ENCODE measurements around the gene ZNF385B. TPM values are rescaled to one million over a fixed set of nuclear protein-coding genes. Genes with fewer than 3 reads are reported as not detected.

The ZNF385B gene
- total and polyA plus RNA-seq, 8 donors: 4.6 to 51.3 (median 6.1) TPM

DNA sequence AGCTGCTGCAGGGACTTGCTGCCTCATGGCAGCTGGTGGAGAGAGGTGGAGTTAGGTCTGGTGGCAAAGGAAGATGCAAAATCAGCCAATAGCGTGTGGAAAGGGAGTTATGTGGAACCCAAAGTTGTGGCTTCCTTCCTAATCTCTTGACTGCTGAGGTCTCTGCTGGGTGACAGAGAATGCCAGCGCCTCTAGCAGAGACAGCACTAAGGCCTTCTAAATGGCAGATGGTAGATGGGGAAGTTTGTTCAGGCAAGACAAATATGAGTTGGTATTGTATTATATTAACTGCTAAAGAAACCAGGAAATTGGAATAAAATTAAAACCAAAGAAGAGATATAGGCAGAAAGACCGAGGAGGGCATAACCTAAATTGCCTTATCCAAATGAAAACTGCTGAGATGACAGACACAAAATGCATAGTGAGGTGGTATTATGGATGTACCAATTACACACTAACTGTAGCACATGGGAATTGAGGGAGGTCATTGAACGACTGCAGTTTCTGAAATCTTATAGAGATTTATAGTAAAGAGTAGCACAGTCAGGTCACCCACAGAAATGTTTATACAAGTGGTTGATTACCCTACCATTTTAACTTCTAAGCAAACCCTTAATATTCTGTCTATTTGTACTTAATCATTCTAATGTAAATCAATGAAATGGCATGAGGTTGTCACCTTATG is 350.2 kb downstream of the ZNF385B start:
- no peak overlapping the region for H3K27ac ChIP-seq
- DNase-seq (no peak), ATAC-seq (no peak)
- no peaks in the 10 kb centered on the region for H3K4me1 ChIP-seq
- no peaks in the 10 kb centered on the region for H3K36me3 ChIP-seq
- intact Hi-C loops (cut with DNase I): no loop called here
- H3K9me3 ChIP-seq: peaks cover 0 to 3% of the 10 kb centered on the region in 2 donors
- no peaks in the 10 kb centered on the region for H3K27me3 ChIP-seq
- TF ChIP-seq, protein P1, sequence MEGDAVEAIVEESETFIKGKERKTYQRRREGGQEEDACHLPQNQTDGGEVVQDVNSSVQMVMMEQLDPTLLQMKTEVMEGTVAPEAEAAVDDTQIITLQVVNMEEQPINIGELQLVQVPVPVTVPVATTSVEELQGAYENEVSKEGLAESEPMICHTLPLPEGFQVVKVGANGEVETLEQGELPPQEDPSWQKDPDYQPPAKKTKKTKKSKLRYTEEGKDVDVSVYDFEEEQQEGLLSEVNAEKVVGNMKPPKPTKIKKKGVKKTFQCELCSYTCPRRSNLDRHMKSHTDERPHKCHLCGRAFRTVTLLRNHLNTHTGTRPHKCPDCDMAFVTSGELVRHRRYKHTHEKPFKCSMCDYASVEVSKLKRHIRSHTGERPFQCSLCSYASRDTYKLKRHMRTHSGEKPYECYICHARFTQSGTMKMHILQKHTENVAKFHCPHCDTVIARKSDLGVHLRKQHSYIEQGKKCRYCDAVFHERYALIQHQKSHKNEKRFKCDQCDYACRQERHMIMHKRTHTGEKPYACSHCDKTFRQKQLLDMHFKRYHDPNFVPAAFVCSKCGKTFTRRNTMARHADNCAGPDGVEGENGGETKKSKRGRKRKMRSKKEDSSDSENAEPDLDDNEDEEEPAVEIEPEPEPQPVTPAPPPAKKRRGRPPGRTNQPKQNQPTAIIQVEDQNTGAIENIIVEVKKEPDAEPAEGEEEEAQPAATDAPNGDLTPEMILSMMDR (IDR thresholded peaks at IDR 0.05): no peak
- no peak overlapping the region for H3K4me3 ChIP-seq

DNA sequence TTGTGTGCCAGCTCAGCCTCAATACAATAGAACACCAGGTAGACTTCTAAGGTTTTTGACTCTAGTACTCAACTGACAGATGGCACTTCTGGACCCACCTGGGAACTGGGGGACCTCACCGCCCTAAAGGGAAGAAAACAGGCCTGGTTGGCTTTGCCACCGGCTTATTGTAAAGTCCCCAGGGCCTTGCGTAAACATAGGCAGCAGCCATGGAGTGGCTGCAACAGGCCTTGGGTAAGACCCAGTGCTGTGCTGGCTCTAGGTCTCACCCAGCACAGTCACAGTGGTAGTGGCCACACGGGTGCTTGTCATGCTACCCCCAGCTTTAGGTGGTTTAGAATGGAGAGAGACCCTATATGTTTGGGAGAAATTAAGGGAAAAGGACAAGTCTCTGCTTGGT is 366.1 kb downstream of the ZNF385B start:
- no peak overlapping the region for H3K4me3 ChIP-seq
- no peak for DNase-seq
- no peak overlapping the region for H3K27ac ChIP-seq
- H3K36me3 ChIP-seq: no peaks in the 10 kb centered on the region
- TF ChIP-seq, protein P1 (IDR thresholded peaks at IDR 0.05): no peak
- H3K4me1 ChIP-seq: no peaks in the 10 kb centered on the region
- intact Hi-C loops (cut with DNase I): no loop called here
- no peak for ATAC-seq
- no peaks in the 10 kb centered on the region for H3K27me3 ChIP-seq
- peaks cover 0 to 8% of the 10 kb centered on the region in 2 donors for H3K9me3 ChIP-seq

DNA sequence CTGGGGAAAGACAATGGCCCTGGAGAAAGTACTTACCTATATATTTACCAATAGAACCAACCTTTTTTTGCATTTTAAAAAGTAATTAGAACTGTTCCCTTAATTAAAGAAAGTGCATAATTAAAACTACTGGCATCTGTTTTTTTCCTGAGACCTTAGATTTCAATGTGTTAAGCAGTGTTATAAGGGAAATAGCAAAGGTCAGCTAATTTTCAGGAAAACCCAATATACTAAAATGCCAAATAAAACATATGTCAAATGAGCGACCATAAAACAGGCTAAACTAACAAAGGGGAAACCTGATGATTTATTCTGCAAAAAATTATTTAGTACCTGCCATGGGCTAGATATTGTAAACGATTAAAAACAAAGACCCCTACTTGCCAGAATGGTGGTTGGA is 372.8 kb downstream of the ZNF385B start:
- Histone ChIP-seq H3K36me3 (no peaks in the 10 kb centered on the region), H3K4me3 (no peak overlapping the region), H3K9me3 (no peaks in the 10 kb centered on the region), H3K4me1 (no peaks in the 10 kb centered on the region), H3K27ac (peak overlapping the region in 1 of 2 donors; percentile 79), H3K27me3 (no peaks in the 10 kb centered on the region)
- no peak for DNase-seq
- intact Hi-C loops (cut with DNase I): no loop called here
- TF ChIP-seq, protein P1 (IDR thresholded peaks at IDR 0.05): no peak
- ATAC-seq: no peak

DNA sequence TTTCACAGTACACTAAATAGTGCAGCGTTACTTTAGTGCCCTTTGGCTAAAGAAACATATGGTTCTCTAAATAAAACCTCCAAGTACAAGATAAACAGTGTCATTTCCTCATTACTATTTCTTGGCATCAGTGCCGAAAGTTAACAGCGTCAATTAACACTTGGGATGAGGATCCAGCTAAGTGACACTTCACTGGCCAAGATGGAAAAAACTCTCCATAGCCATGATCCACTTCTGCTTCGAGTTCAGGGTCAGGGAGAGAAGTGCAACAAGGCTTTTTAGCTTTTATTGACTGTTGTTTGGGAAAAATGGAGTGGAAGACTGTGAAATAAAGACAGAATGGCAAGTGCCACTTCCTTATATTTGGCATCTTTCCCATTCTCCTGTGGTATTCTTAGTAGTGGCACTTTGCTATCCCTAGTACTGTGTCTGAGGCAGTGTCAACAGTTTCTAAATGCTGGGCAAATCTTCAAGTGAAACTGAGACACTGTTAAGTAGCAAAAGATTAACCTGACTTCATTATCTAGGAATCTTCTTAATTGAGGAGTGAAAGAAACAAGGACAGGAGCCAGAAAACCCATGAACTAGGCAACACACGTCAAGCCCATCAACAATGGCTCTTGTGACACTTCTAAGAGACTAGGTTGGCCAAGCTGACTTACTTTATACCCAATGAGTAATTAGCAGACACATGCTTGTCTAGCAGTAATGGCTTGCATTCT is 374.2 kb downstream of the ZNF385B start:
- Histone ChIP-seq H3K9me3 (no peaks in the 10 kb centered on the region), H3K4me3 (no peak overlapping the region), H3K36me3 (no peaks in the 10 kb centered on the region), H3K4me1 (no peaks in the 10 kb centered on the region), H3K27ac (peak overlapping the region; percentile 16 to 82), H3K27me3 (no peaks in the 10 kb centered on the region)
- intact Hi-C loops (cut with DNase I): no loop called here
- DNase-seq (peak in 2 of 4 donors; percentile 42 to 67), ATAC-seq (peak; percentile 87)
- TF ChIP-seq, protein P1 (IDR thresholded peaks at IDR 0.05): no peak

DNA sequence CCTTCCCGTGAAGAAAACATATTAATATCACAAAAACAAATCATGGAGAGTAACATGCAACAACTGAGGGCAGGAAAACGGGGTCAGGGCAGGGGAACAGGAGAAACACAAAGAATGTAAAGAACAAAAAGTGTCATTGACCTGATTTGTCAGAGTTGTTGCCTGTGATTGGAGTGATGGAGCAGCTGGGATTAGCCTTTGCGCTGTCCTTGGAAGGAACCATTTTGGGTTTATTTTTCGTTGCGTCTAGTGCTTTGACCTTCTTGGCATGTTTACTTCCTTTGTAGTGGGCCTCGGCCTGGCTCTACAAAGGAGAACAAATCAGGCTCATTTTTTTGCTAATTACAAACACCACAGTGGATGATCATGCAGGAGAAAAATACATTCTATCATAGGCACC is 378.3 kb downstream of the ZNF385B start:
- intact Hi-C loops (cut with DNase I): no loop called here
- no peaks in the 10 kb centered on the region for H3K36me3 ChIP-seq
- no peaks in the 10 kb centered on the region for H3K9me3 ChIP-seq
- no peak overlapping the region for H3K27ac ChIP-seq
- TF ChIP-seq, protein P1 (IDR thresholded peaks at IDR 0.05): no peak
- no peaks in the 10 kb centered on the region for H3K27me3 ChIP-seq
- H3K4me3 ChIP-seq: no peak overlapping the region
- no peak for DNase-seq
- no peaks in the 10 kb centered on the region for H3K4me1 ChIP-seq
- no peak for ATAC-seq
